ENCODE data around the gene MACROD1. TPM values are rescaled to one million over a fixed set of nuclear protein-coding genes. Genes with fewer than 3 reads are reported as not detected.

MACROD1 gene
- total RNA-seq, 3 donors from 2014 or later (not counting 1 experiment from before 2014, with no cell fraction given): 0.73 to 3.3 (median 1.8) TPM

DNA sequence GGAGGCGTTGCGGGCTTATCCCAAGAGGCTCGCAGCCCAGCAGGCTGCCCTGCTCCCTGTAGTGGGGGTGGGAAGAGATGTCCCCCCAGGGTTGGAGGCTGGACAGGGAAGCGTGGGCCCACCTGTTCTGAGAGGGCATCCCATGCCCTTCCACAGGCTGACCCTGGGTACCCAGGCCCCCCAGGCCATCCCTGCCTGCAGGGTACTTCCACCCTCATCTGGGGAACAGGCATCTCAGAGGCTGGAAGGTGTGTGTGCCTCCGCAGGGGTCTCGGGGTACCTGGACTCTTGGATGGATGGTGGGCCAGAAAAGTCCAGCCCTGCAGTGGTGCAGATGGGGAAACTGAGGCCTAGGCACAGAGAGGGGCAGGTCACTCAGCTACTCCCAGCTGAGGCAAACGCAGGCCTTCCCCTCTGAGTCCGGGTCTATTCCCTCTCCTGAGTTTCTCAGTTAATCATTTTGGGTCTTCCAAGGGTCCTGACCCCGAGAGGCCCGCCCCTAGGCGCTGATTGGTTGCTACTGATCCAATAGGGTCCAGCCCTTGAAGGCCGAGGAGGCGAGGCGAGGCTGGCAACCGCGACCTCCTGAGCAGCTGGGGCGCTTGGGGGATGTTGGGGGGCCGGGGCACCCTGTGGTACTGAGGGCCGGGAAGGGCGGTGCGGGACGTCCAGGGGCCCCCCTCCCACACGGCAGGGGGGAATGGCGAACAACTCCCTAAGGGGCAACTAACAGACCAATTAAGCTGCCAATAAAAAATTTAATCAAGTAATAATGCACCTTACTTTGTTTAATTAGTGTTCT is 106.4 kb downstream of the MACROD1 start:
- Histone ChIP-seq H3K36me3 (ENCODE audit: control insufficient read depth, insufficient read depth, low read length) (no peaks in the 10 kb centered on the region), H3K4me1 (ENCODE audit: control insufficient read depth, insufficient read depth, low read length) (peaks cover 12% of the 10 kb centered on the region), H3K9me3 (ENCODE audit: control insufficient read depth, insufficient read depth, low read length) (no peaks in the 10 kb centered on the region), H3K27me3 (ENCODE audit: control insufficient read depth, insufficient read depth, low read length) (peaks cover 15% of the 10 kb centered on the region), H3K4me3 (ENCODE audit: low read length) (no peak overlapping the region), H3K27ac (ENCODE audit: low read length) (no peak overlapping the region)
- 65% methylated on average over 23 of the region's 24 CpGs for WGBS (ENCODE audit: insufficient coverage)
- H3K4me1 Mint-ChIP-seq: peaks cover 6 to 7% of the 10 kb centered on the region in 2 donors
- peaks cover 6 to 20% of the 10 kb centered on the region in 2 donors for H3K27me3 Mint-ChIP-seq (ENCODE audit: low read depth in 2 of 2)
- ATAC-seq (no peak), DNase-seq (no peak)
- intact Hi-C loops (cut with micrococcal nuclease): no loop called here
- H3K36me3 Mint-ChIP-seq: no peaks in the 10 kb centered on the region
- TF ChIP-seq, protein P1, sequence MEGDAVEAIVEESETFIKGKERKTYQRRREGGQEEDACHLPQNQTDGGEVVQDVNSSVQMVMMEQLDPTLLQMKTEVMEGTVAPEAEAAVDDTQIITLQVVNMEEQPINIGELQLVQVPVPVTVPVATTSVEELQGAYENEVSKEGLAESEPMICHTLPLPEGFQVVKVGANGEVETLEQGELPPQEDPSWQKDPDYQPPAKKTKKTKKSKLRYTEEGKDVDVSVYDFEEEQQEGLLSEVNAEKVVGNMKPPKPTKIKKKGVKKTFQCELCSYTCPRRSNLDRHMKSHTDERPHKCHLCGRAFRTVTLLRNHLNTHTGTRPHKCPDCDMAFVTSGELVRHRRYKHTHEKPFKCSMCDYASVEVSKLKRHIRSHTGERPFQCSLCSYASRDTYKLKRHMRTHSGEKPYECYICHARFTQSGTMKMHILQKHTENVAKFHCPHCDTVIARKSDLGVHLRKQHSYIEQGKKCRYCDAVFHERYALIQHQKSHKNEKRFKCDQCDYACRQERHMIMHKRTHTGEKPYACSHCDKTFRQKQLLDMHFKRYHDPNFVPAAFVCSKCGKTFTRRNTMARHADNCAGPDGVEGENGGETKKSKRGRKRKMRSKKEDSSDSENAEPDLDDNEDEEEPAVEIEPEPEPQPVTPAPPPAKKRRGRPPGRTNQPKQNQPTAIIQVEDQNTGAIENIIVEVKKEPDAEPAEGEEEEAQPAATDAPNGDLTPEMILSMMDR (IDR thresholded peaks at IDR 0.05): no peak
- no peak overlapping the region for H3K4me3 Mint-ChIP-seq
- no peak overlapping the region for H3K27ac Mint-ChIP-seq
- no peaks in the 10 kb centered on the region for H3K9me3 Mint-ChIP-seq

DNA sequence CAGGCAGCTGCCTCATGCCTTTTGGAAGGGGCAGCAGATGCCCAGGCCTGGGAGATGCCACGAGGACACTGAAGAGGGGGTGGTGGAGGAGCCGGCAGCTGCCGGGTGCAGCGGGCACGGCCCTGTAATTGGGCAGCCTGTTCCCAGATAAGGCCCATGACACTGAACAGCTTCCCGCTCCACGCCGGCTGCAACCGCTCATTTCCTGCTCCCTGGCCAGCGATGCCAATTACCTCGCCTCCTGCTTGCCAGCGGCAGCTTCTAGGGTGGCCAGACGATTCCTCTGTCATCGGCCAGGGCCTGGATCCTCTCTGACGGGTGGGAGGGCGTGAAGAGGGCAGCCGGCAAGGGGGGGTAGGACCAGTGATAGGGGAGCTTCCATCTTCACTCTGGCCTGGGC is 107.4 kb downstream of the MACROD1 start:
- peaks cover 15% of the 10 kb centered on the region for H3K27me3 ChIP-seq (ENCODE audit: control insufficient read depth, insufficient read depth, low read length)
- no peaks in the 10 kb centered on the region for H3K36me3 ChIP-seq (ENCODE audit: control insufficient read depth, insufficient read depth, low read length)
- H3K27me3 Mint-ChIP-seq (ENCODE audit: low read depth in 2 of 2): peaks cover 6 to 20% of the 10 kb centered on the region in 2 donors
- no peaks in the 10 kb centered on the region for H3K36me3 Mint-ChIP-seq
- no peak for ATAC-seq
- no peak overlapping the region for H3K27ac Mint-ChIP-seq
- peaks cover 6 to 7% of the 10 kb centered on the region in 2 donors for H3K4me1 Mint-ChIP-seq
- H3K27ac ChIP-seq (ENCODE audit: low read length): no peak overlapping the region
- WGBS (ENCODE audit: insufficient coverage): 93% methylated on average over 17 of the region's 17 CpGs
- no peak overlapping the region for H3K4me3 Mint-ChIP-seq
- TF ChIP-seq, protein P1 (IDR thresholded peaks at IDR 0.05): no peak
- no peaks in the 10 kb centered on the region for H3K9me3 Mint-ChIP-seq
- DNase-seq: no peak
- no peaks in the 10 kb centered on the region for H3K9me3 ChIP-seq (ENCODE audit: control insufficient read depth, insufficient read depth, low read length)
- H3K4me1 ChIP-seq (ENCODE audit: control insufficient read depth, insufficient read depth, low read length): peaks cover 12% of the 10 kb centered on the region
- H3K4me3 ChIP-seq (ENCODE audit: low read length): no peak overlapping the region
- intact Hi-C loops (cut with micrococcal nuclease): no loop called here

DNA sequence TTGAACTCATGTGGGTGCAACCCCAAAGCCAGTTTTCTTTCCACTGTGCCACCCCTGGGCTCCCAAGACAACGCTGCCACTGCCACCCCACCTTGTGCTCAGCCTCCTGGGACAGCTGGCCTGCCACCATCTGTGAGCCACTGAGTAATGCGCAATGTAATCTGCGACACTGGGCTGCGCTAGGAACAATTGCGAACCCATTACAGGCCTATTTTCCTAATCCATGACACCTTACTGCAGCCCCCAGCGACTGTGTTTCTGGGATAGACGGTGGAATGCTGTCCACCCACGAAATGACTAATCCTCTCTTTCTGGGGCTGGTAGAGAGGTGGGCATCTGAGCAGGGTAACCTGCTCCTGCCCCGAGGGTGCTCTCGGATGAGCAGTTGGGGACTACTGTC is 108.0 kb downstream of the MACROD1 start:
- TF ChIP-seq, protein P1 (IDR thresholded peaks at IDR 0.05): no peak
- peaks cover 3 to 16% of the 10 kb centered on the region in 2 donors for H3K27me3 Mint-ChIP-seq (ENCODE audit: low read depth in 2 of 2)
- no peaks in the 10 kb centered on the region for H3K9me3 Mint-ChIP-seq
- no peak overlapping the region for H3K27ac Mint-ChIP-seq
- ATAC-seq (no peak), DNase-seq (no peak)
- Histone ChIP-seq H3K9me3 (ENCODE audit: control insufficient read depth, insufficient read depth, low read length) (no peaks in the 10 kb centered on the region), H3K27ac (ENCODE audit: low read length) (no peak overlapping the region), H3K36me3 (ENCODE audit: control insufficient read depth, insufficient read depth, low read length) (no peaks in the 10 kb centered on the region), H3K4me1 (ENCODE audit: control insufficient read depth, insufficient read depth, low read length) (peaks cover 12% of the 10 kb centered on the region), H3K4me3 (ENCODE audit: low read length) (no peak overlapping the region), H3K27me3 (ENCODE audit: control insufficient read depth, insufficient read depth, low read length) (peaks cover 15% of the 10 kb centered on the region)
- 96% methylated on average over 10 of the region's 10 CpGs for WGBS (ENCODE audit: insufficient coverage)
- H3K4me1 Mint-ChIP-seq: peaks cover 6 to 7% of the 10 kb centered on the region in 2 donors
- H3K4me3 Mint-ChIP-seq: no peak overlapping the region
- H3K36me3 Mint-ChIP-seq: no peaks in the 10 kb centered on the region
- intact Hi-C loops (cut with micrococcal nuclease): no loop called here
